ENCODE data around the gene HDAC2. TPM values are rescaled to one million over a fixed set of nuclear protein-coding genes. Genes with fewer than 3 reads are reported as not detected.

HDAC2 gene
- total RNA-seq, 1 donor from 2014 or later = 91.2 TPM

- peak; percentile 84 for DNase-seq
Observed at GRCh38 chr6:113909224-113909856, 61.6 kb downstream of the HDAC2 start.

GRCh38 chr6:113908801-113909200 is 62.1 kb downstream of the HDAC2 start:
- DNase-seq = no peak

- no peak for DNase-seq
Observed at GRCh38 chr6:113907102-113907815, 63.7 kb downstream of the HDAC2 start.

GRCh38 chr6:113903666-113904330 is 67.2 kb downstream of the HDAC2 start:
- peak; percentile 47 for DNase-seq

- DNase-seq = peak; percentile 7
Observed at GRCh38 chr6:113901482-113901881, 69.5 kb downstream of the HDAC2 start.

GRCh38 chr6:113894712-113895674 is 76.0 kb downstream of the HDAC2 start:
- peak; percentile 45 for DNase-seq

GRCh38 chr6:113893866-113894265 is 77.1 kb downstream of the HDAC2 start:
- DNase-seq = no peak

GRCh38 chr6:113893451-113893850 is 77.5 kb downstream of the HDAC2 start:
- no peak for DNase-seq

- peak; percentile 73 for DNase-seq
Observed at GRCh38 chr6:113888956-113889630, 81.9 kb downstream of the HDAC2 start.

- no peak for DNase-seq
Observed at GRCh38 chr6:113888493-113888892, 82.5 kb downstream of the HDAC2 start.

- DNase-seq = no peak
Observed at GRCh38 chr6:113886512-113886911, 84.4 kb downstream of the HDAC2 start.

- DNase-seq = no peak
Observed at GRCh38 chr6:113884011-113884410, 86.9 kb downstream of the HDAC2 start.

Other genes with a start within 250 kb of the HDAC2 start
- gene MARCKS, start 113.8 kb downstream of the HDAC2 start, total RNA-seq = 167 TPM